ENCODE measurements around the gene LCTL.

LCTL gene

GRCh38 chr15:66560856-66561525 lies 4.8 kb downstream of the LCTL start:
- TF ChIP-seq, protein P1, sequence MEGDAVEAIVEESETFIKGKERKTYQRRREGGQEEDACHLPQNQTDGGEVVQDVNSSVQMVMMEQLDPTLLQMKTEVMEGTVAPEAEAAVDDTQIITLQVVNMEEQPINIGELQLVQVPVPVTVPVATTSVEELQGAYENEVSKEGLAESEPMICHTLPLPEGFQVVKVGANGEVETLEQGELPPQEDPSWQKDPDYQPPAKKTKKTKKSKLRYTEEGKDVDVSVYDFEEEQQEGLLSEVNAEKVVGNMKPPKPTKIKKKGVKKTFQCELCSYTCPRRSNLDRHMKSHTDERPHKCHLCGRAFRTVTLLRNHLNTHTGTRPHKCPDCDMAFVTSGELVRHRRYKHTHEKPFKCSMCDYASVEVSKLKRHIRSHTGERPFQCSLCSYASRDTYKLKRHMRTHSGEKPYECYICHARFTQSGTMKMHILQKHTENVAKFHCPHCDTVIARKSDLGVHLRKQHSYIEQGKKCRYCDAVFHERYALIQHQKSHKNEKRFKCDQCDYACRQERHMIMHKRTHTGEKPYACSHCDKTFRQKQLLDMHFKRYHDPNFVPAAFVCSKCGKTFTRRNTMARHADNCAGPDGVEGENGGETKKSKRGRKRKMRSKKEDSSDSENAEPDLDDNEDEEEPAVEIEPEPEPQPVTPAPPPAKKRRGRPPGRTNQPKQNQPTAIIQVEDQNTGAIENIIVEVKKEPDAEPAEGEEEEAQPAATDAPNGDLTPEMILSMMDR (IDR thresholded peaks at IDR 0.05): no peak
- no peak overlapping the region for H3K4me3 ChIP-seq
- H3K27ac ChIP-seq: no peak overlapping the region
- no peak for DNase-seq (ENCODE audit: low spot score)

GRCh38 chr15:66558271-66558670 lies 7.5 kb downstream of the LCTL start:
- DNase-seq (ENCODE audit: low spot score): no peak
- Histone ChIP-seq H3K27ac (no peak overlapping the region), H3K4me3 (no peak overlapping the region)
- TF ChIP-seq, protein P1 (IDR thresholded peaks at IDR 0.05): no peak

- H3K4me3 ChIP-seq: no peak overlapping the region
- H3K27ac ChIP-seq: no peak overlapping the region
- DNase-seq (ENCODE audit: low spot score): no peak
- TF ChIP-seq, protein P1 (IDR thresholded peaks at IDR 0.05): no peak
Measured at GRCh38 chr15:66555685-66556084, 10.1 kb downstream of the LCTL start.

- no peak overlapping the region for H3K27ac ChIP-seq
- no peak overlapping the region for H3K4me3 ChIP-seq
- TF ChIP-seq, protein P1 (IDR thresholded peaks at IDR 0.05): no peak
- DNase-seq (ENCODE audit: low spot score): no peak
Measured at GRCh38 chr15:66545255-66545654, 20.5 kb downstream of the LCTL start.

DNA sequence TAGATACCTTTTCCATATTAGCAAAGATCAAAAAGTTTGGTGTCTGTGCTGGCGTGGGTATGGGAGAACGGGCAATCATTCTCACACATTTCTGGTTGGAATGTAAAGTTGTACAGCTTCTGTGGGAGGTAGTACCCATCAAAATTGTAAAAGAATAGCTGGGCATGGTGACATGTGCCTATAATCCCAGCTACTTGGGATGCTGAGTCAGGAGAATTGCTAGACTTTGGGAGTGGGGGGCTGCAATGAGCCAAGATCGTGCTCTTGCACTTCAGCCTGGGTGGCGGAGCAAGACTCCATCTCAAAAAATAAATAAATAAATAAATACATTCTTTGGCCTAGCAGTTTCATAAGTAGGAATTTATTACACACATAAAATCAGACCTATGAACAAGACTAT lies 22.9 kb downstream of the LCTL start:
- TF ChIP-seq, protein P1 (IDR thresholded peaks at IDR 0.05): no peak
- Histone ChIP-seq H3K4me3 (no peak overlapping the region), H3K27ac (no peak overlapping the region)
- no peak for DNase-seq (ENCODE audit: low spot score)

- Histone ChIP-seq H3K4me3 (no peak overlapping the region), H3K27ac (no peak overlapping the region)
- TF ChIP-seq, protein P1 (IDR thresholded peaks at IDR 0.05): no peak
- no peak for DNase-seq (ENCODE audit: low spot score)
Measured at GRCh38 chr15:66535056-66535455, 30.7 kb downstream of the LCTL start.

DNA sequence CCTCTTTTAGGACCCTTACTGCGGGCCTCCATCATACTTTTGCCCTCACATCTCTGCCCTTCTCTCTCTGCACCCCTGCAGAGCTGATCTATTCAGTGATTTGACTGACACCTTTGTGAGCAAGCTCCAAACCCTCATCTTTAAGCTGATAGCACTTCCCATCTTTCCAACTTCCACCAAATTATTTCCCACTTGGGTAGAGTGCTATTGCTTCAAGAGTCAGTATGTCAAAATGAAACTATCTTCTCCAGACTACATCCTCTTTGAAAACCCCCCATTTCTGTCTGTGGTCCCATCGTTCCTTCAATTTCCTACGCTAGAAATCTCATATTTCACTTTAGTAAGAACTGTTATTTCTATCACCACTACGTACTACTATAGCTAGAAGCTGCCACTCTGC lies 41.0 kb downstream of the LCTL start:
- H3K27ac ChIP-seq: no peak overlapping the region
- no peak overlapping the region for H3K4me3 ChIP-seq
- DNase-seq (ENCODE audit: low spot score): no peak
- TF ChIP-seq, protein P1 (IDR thresholded peaks at IDR 0.05): no peak
